NT2/D1 (cell line): ENCODE measurements around the gene GSN.

Experiments used
- SUZ12 ChIP-seq: IDR thresholded peaks from 2 replicates; pipeline ENCODE4 v1.6.1; 2011; ENCODE audit not compliant: insufficient read length, insufficient read depth; ENCODE audit errors: extremely low read depth
- YY1 ChIP-seq: IDR thresholded peaks from 2 replicates; pipeline ENCODE4 v1.6.1; 2011; ENCODE audit not compliant: insufficient read length, insufficient read depth
- ZNF274 ChIP-seq: IDR thresholded peaks from 2 replicates; pipeline ENCODE4 v1.6.1; 2011; ENCODE audit warnings: mild to moderate bottlenecking, low read depth, low read length

DNA sequence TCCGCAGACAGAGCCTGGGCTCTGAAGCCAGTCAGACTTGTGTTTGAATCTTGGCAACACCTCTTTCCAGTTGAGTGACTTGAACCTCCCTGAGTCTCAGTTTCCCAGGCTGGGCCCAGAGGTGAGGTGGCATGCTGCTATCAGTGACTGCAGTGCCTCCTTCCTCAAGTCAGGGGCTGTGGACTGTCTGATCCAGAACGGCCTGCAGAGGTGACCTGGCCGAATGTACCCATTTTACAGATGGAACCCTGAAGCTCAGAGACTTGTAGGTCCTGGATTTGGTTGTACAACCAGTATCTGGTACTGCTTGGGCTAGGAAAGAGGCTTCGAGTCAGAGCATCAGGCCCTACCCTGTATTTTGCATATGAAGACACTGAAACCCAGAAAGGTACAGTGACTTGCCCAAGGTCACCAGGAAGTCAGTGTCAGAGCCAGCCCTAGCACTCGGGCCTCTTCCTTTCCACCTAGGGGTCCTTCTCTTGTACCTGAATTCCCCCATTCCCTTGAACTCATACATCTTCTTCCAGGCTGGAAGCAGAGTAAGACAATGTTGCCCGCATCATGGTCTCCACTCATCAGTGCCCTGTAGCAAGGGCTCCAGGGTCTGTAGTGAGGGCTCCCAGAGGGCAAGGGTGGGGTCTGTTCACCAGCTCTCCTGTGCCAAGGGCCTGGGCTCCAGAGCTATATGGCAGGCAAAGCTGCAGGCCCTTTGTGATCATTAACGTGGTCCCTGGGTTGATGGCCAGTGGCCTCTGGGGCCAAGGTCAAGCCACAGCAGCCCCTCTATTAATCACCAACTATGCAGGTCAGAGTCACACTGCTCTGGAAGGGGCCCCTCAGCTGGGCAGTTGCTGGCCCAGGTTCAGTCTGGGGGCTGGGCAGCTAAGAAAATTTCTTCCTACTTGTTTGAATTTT lies 28.5 kb downstream of the GSN start:
- TF ChIP-seq ZNF274 (no peak), SUZ12 (no peak), YY1 (no peak)
